Gastrocnemius medialis (tissue), 4 donors: ENCODE results near the gene ZFYVE19. TPM values are rescaled to one million over a fixed set of nuclear protein-coding genes. Genes with fewer than 3 reads are reported as not detected.

ENCODE experiments used
- ATAC-seq, 2 donors: fragments of 150-250 bp; one replicate each; pipeline ENCODE4 v1.9.1; 2016
- DNase-seq, 2 donors: peaks; one replicate each; pipeline ENCODE4 v3.0.0-alpha.2; 2019
- H3K27ac ChIP-seq, 4 donors: fragments of 200-600 bp; sonication (generic); 1 replicate in 1 of 4; 2 replicates in 3 of 4; pipeline ENCODE4 v1.5.1; 2016 to 2018; ENCODE audit warnings: mild to moderate bottlenecking in 2 of 4, moderate library complexity in 1 of 4
- H3K27me3 ChIP-seq, 3 donors: fragments of 200-600 bp; sonication (generic) in 2 of 3; 1 replicate in 1 of 3; 2 replicates in 2 of 3; pipeline versions ENCODE4 v1.5.1 to v1.6.0; 2016 to 2019; ENCODE audit warnings: mild to moderate bottlenecking in 1 of 3, moderate library complexity in 1 of 3
- H3K36me3 ChIP-seq, 2 donors: fragments of 200-600 bp; sonication (generic) in 1 of 2; one replicate each; pipeline ENCODE4 v1.5.1; 2017 to 2018
- H3K4me1 ChIP-seq, 2 donors: fragments of 200-600 bp; sonication (generic) in 1 of 2; one replicate each; pipeline ENCODE4 v1.5.1; 2016 to 2017; ENCODE audit warnings: mild to moderate bottlenecking in 2 of 2
- H3K4me3 ChIP-seq, 4 donors: fragments of 200-600 bp; sonication (generic) in 3 of 4; 1 replicate in 1 of 4; 2 replicates in 3 of 4; pipeline ENCODE4 v1.5.1; 2016 to 2019; ENCODE audit warnings: mild to moderate bottlenecking in 2 of 4
- H3K9me3 ChIP-seq, 3 donors: fragments of 200-600 bp; sonication (generic) in 2 of 3; 1 replicate in 1 of 3; 2 replicates in 2 of 3; pipeline ENCODE4 v1.5.1; 2016 to 2019
- POLR2A ChIP-seq, 2 donors: fragments of 450-650 bp; IDR thresholded peaks; one replicate each; pipeline ENCODE4 v1.6.1; 2017; ENCODE audit warnings: antibody characterized with exemption in 2 of 2, mild to moderate bottlenecking in 2 of 2, moderate library complexity in 2 of 2
- in situ Hi-C, 4 donors: fragments of 200-750 bp; cut with MboI; loops; one replicate each; pipeline versions ENCODE4 v1.15.0 to v1.8.0; 2017; ENCODE audit warnings: low sequenced_read_pairs in 4 of 4
- intact Hi-C: fragments of 100-400 bp; cut with DNase I; formaldehyde crosslinking; loops from one replicate; pipeline ENCODE4 v1.15.1; 2023; ENCODE audit warnings: low total_unique reads
- total RNA-seq, 4 donors: library from RNA; depleted of rRNA; stranded (reverse); fragments of >200 nt; gene quantifications; one replicate each; pipeline versions ENCODE4 v1.1.0 to v1.2.3, GENCODE V29; 2016
- TF ChIP-seq, protein P1 (sequence below), 5 experiments: fragments of 450-650 bp in 3 of 5; fragments of 200-600 bp in 2 of 5; sonication (generic) in 2 of 5; IDR thresholded peaks in 4 of 5; conservative IDR thresholded peaks in 1 of 5; 1 replicate in 4 of 5; 2 replicates in 1 of 5; pipeline ENCODE4 v1.5.1; 2016 to 2019; ENCODE audit warnings: antibody characterized with exemption in 5 of 5, mild to moderate bottlenecking in 3 of 5, moderate library complexity in 3 of 5

ZFYVE19 gene
- total RNA-seq, 4 donors from 2014 or later: 11.4 to 18.9 (median 14.7) TPM

DNA sequence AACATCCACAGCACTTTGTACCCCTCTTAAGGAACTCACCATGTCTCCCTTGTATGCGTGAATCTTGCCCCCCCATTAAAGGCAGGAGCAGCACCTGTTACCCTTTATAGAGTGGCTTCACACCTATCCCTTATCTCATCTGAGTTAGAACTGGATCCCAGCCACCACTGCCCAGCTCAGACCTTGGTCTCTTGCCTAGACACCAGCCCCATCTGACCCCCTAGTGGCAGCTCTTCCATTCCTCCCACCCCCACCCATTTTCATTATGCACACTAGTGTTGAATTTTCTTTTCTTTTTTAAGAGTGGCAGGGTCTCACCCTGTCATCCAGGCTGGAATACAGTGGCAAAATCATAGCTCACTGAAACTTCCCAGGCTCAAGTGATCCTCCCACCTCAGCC lies 3.2 kb upstream of the ZFYVE19 start:
- no peaks in the 10 kb centered on the region for H3K9me3 ChIP-seq
- TF ChIP-seq POLR2A (IDR thresholded peaks at IDR 0.05): no peak
- TF ChIP-seq, protein P1, sequence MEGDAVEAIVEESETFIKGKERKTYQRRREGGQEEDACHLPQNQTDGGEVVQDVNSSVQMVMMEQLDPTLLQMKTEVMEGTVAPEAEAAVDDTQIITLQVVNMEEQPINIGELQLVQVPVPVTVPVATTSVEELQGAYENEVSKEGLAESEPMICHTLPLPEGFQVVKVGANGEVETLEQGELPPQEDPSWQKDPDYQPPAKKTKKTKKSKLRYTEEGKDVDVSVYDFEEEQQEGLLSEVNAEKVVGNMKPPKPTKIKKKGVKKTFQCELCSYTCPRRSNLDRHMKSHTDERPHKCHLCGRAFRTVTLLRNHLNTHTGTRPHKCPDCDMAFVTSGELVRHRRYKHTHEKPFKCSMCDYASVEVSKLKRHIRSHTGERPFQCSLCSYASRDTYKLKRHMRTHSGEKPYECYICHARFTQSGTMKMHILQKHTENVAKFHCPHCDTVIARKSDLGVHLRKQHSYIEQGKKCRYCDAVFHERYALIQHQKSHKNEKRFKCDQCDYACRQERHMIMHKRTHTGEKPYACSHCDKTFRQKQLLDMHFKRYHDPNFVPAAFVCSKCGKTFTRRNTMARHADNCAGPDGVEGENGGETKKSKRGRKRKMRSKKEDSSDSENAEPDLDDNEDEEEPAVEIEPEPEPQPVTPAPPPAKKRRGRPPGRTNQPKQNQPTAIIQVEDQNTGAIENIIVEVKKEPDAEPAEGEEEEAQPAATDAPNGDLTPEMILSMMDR (IDR thresholded peaks at IDR 0.05 in 4 of 5, conservative IDR thresholded peaks at IDR 0.05 in 1 of 5): no peak
- DNase-seq (no peak), ATAC-seq (no peak)
- H3K27me3 ChIP-seq: no peaks in the 10 kb centered on the region
- intact Hi-C loops: loop anchor here (10.0 kb wide), 2 partner anchors 91 to 209 kb away; partner anchors contain the start of genes KNL1 and VPS18
- peaks cover 22 to 44% of the 10 kb centered on the region in 2 donors for H3K4me1 ChIP-seq
- H3K4me3 ChIP-seq: no peak overlapping the region
- in situ Hi-C loops: loop anchor here in 2 of 4 donors (10.0 kb wide), 1 partner anchor 49 kb away; the partner anchor contains the start of gene RMDN3 (in 2 of the 2)
- no peak overlapping the region for H3K27ac ChIP-seq
- H3K36me3 ChIP-seq: no peaks in the 10 kb centered on the region

DNA sequence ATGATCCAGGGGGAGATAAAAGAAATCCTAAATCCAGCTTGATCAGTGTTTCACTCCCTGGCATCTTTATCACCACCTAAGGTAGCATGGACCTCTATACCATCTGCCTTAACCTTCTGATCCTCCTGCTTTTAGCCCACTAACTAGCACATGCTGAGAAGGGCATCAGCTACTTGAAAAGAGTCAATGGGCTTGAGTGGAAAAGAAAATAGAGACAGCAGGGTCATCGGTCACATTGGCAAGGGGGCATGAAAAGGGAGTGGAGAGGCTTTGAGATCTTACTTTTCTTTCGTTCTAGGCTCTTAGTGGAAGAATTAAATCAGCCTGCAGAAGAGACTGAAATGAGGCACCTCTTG lies 239 bp upstream of the ZFYVE19 start:
- intact Hi-C loops: loop anchor here (1.0 to 10.0 kb wide), 4 partner anchors 44 to 212 kb away; partner anchors contain the start of genes GCHFR, KNL1, RAD51 and VPS18
- in situ Hi-C loops: loop anchor here in 2 of 4 donors (10.0 kb wide), 1 partner anchor 52 kb away; the partner anchor contains the start of gene RMDN3 (in 2 of the 2)
- Histone ChIP-seq H3K36me3 (peaks cover 0 to 19% of the 10 kb centered on the region in 2 donors), H3K4me1 (peaks cover 19 to 40% of the 10 kb centered on the region in 2 donors), H3K27me3 (no peaks in the 10 kb centered on the region), H3K9me3 (no peaks in the 10 kb centered on the region), H3K4me3 (peak overlapping the region; percentile 87 to 100 (median 94)), H3K27ac (peak overlapping the region; percentile 96 to 100 (median 97))
- ATAC-seq (no peak), DNase-seq (no peak)
- TF ChIP-seq, protein P1 (IDR thresholded peaks at IDR 0.05 in 4 of 5, conservative IDR thresholded peaks at IDR 0.05 in 1 of 5): no peak
- TF ChIP-seq POLR2A (IDR thresholded peaks at IDR 0.05): no peak

DNA sequence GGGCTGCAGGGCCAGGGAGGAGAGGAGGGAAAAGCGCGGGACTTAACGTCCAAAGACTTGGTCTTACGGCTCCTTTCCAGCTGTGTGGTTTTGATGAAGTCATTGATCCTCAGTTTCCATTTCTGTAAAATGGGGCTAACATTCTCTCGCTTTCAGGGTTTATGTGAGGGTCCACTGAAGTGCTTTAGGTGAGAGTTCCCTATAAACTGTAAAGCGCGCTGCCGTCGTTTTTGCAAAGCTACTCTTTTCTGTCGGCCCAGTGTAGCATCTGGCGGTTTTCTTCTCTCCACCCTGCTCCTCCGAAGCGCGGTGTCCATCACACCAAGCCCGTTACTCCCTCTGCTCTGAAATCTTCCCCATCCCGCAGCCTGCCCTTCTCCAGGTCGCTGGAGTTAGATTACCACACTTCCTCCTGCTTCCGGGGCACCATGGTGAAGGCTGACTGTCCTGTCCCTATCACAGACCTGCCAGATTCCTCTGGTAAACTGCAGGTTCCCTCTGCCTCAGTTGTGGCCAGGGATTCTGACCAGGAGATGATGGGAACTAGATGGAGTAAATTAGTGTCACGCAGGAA lies 1.1 kb downstream of the ZFYVE19 start:
- intact Hi-C loops: loop anchor here (1.0 to 10.0 kb wide), 4 partner anchors 46 to 213 kb away; partner anchors contain the start of genes GCHFR, KNL1, RAD51 and VPS18
- Histone ChIP-seq H3K4me3 (peak overlapping the region; percentile 87 to 100 (median 94)), H3K4me1 (peaks cover 14 to 28% of the 10 kb centered on the region in 2 donors), H3K27ac (peak overlapping the region; percentile 96 to 100 (median 97)), H3K36me3 (peaks cover 0 to 19% of the 10 kb centered on the region in 2 donors), H3K27me3 (no peaks in the 10 kb centered on the region), H3K9me3 (no peaks in the 10 kb centered on the region)
- in situ Hi-C loops: loop anchor here in 2 of 4 donors (10.0 kb wide), 1 partner anchor 53 kb away; the partner anchor contains the start of gene RMDN3 (in 2 of the 2)
- no peak for TF ChIP-seq POLR2A (IDR thresholded peaks at IDR 0.05)
- TF ChIP-seq, protein P1 (IDR thresholded peaks at IDR 0.05 in 4 of 5, conservative IDR thresholded peaks at IDR 0.05 in 1 of 5): no peak
- no peak for ATAC-seq
- no peak for DNase-seq

DNA sequence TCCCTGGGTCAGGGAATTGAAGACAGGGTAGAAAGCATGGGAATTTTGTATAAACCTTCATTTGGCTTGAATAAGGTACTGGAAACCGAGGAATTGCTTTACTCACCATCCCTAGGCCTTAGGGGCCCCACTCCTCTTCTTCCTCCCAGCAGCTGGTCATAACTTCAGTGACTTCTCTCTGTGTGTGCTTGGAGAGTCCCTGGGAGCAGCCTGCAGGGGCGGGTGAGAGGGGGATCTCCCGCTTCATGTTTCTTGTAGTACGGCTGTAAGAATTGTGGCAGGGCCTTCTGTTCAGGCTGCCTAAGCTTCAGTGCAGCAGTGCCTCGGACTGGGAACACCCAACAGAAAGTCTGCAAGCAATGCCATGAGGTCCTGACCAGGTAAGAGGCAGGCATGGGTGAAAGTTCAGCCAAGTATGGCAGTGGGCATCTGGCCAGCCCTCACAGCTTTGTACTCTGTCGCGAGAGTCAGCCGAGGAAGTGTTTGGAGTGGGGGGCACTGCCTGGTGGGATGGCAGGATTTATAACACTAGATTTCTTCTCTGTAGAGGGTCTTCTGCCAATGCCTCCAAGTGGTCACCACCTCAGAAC lies 2.1 kb downstream of the ZFYVE19 start:
- in situ Hi-C loops: loop anchor here in 2 of 4 donors (10.0 kb wide), 1 partner anchor 54 kb away; the partner anchor contains the start of gene RMDN3 (in 2 of the 2)
- H3K9me3 ChIP-seq: no peaks in the 10 kb centered on the region
- H3K36me3 ChIP-seq: peaks cover 0 to 26% of the 10 kb centered on the region in 2 donors
- ATAC-seq (no peak), DNase-seq (no peak)
- no peaks in the 10 kb centered on the region for H3K27me3 ChIP-seq
- no peak overlapping the region for H3K4me3 ChIP-seq
- TF ChIP-seq POLR2A (IDR thresholded peaks at IDR 0.05): no peak
- TF ChIP-seq, protein P1 (IDR thresholded peaks at IDR 0.05 in 4 of 5, conservative IDR thresholded peaks at IDR 0.05 in 1 of 5): no peak
- intact Hi-C loops: loop anchor here (5.0 to 10.0 kb wide), 3 partner anchors 47 to 214 kb away; partner anchors contain the start of genes GCHFR, KNL1 and VPS18
- no peak overlapping the region for H3K27ac ChIP-seq
- H3K4me1 ChIP-seq: peaks cover 6 to 20% of the 10 kb centered on the region in 2 donors
